GM04503 (cell line): ENCODE measurements around the gene SLC9C2.
"Not testable (repeated sequence)": the region's sequence is repeated elsewhere in the genome, so short reads cannot be mapped to it uniquely, and the experiment has no call there.

ENCODE experiments used
- DNase-seq: peaks from one replicate; pipeline ENCODE4 v3.0.0-alpha.2; 2012; ENCODE audit warnings: low read depth

SLC9C2 gene

GRCh38 chr1:173525926-173526325 is 76.9 kb downstream of the SLC9C2 start:
- no peak for DNase-seq

GRCh38 chr1:173523329-173523728 is 79.5 kb downstream of the SLC9C2 start:
- DNase-seq = no peak

DNA sequence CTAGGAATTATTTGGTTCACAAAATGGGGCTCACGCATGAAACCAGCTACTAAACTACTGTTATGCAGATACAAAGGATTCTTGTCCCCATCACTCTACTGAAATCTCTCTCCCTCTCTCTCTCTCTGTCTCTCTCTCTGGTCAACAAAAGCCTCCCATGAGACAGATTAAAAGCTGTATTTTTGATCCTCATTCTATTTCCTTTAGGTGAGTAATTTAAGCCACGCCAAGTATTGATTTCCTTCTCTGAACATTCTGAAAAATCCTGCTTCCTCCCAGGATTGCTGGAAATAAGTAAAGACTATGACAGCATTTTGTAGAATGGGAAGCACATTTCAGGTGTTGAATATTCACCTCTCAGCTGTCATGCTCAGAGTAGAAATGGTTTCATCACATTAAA is 82.1 kb downstream of the SLC9C2 start:
- no peak for DNase-seq

DNA sequence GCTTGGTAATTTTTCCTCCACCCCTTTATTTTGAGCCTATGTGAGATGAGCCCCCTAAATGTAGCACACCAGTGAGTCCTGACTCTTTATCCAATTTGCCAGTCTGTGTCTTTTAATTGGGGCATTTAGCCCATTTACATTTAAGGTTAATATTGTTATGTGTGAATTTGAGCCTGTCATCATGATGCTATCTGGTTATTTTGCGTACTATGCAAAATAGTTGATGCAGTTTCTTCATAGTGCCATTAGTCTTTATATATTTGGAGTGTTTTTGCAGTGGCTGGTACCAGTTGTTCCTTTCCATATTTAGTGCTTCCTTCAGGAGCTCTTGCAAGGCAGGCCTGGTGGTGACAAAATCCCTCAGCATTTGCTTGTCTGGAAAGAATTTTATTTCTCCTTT is 88.4 kb downstream of the SLC9C2 start:
- not testable (repeated sequence) for DNase-seq

DNA sequence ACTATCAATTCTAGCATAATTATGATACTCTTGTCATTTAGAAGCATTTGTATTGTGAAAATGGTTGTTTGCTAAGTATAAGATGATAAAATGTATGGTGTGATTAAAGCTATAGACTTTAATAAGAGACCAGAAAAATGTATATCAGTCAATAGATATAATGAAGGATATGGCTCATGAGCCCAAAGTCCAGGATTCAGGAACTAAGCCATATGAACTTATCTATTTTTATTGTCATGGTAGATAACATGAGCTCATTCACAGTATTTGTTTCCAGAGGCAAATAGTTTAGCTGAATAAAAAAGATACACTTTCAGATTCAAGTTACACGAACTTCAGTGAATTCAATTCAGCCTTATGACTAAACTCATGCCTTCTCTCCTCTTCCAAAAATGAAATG is 93.1 kb downstream of the SLC9C2 start:
- no peak for DNase-seq

- no peak for DNase-seq
Observed at GRCh38 chr1:173508541-173508940, 94.3 kb downstream of the SLC9C2 start.

DNA sequence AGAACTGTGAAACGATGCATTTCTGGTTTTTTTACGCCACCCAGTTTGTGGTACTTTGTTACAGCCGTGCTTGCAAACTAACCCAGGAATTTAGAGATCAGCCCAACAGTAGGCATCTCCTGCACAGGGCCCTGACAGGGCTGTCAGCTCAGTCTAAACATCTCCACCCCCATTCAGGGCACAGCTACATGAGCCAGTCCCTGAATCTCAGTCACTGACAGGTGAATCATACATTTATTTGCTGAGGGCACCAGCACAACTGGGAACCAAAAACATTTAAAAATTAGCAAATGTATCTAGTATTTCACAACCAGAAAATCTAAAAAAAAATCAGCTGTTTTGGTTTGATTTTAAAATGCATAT is 95.0 kb downstream of the SLC9C2 start:
- no peak for DNase-seq

DNA sequence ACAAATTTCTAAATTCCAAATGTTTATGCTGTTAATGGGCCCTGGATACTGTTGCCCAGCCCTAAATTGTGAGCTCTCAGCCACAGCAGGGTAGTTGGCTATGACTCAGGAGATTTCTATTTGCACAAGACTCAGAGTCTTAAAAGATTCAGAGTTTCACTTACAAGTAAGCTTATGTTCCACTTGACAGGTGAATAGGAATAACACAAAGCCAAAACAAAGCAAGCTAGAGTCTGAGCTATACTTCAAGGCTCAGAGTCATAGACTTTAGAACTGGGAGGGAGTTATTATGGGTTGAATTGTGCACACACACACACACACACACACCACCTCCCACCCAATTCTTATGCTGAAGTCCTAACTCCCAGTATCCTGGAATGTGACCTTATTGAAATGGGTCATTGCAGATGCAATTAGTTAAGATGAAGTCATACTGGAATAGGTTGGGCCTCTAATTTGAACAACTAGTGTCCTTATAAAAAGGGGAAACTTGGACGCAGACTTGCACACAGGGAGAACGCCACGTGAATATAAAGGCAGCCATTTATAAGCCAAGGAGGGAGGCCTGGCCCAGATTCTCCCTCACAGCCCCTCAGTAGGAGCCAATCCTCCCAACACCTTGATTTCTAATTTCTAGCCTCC is 95.5 kb downstream of the SLC9C2 start:
- DNase-seq = peak; percentile 46

DNA sequence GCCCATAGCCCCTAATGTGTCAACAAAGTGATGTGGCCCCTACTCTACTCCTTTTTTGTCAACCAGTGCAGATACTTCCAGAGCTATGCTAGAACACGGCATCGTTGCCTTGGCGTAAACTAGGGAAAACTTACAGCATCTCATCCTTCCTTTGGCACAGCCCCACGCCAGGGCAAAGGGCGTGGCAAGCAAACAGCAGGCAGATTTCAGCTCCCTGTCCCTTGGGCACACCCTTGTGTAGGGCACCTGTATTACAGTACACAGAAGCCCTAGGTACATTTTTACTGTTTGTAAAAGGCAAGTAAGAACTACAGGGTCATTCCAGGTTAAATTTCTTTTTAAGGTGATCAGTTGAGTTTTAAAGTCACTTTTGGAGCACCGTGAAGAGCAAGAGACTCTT is 96.4 kb downstream of the SLC9C2 start:
- DNase-seq = no peak

- DNase-seq = no peak
Observed at GRCh38 chr1:173505391-173505790, 97.5 kb downstream of the SLC9C2 start.

DNA sequence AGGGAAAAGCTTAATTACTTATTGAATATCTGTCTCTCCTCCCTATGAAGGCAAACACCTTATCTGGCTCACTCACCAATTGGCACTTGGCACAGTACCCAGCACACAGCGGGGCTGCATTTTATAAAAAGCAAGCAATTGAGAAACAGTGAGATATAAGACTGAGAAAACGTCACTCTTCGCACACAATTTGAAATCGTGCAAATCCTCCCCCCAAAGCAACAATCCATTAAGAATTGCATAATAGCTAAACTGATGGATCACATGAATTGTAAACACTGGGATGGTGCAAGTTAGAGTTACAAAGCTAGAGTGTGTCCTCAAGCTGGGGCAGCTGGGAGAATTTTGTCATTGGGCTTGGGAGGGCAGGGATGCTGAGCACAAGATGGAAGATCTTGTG is 98.6 kb downstream of the SLC9C2 start:
- DNase-seq = no peak

GRCh38 chr1:173503391-173503790 is 99.5 kb downstream of the SLC9C2 start:
- DNase-seq = no peak

- no peak for DNase-seq
Observed at GRCh38 chr1:173502104-173502503, 100.8 kb downstream of the SLC9C2 start.

- DNase-seq = no peak
Observed at GRCh38 chr1:173499729-173500128, 103.1 kb downstream of the SLC9C2 start.

DNA sequence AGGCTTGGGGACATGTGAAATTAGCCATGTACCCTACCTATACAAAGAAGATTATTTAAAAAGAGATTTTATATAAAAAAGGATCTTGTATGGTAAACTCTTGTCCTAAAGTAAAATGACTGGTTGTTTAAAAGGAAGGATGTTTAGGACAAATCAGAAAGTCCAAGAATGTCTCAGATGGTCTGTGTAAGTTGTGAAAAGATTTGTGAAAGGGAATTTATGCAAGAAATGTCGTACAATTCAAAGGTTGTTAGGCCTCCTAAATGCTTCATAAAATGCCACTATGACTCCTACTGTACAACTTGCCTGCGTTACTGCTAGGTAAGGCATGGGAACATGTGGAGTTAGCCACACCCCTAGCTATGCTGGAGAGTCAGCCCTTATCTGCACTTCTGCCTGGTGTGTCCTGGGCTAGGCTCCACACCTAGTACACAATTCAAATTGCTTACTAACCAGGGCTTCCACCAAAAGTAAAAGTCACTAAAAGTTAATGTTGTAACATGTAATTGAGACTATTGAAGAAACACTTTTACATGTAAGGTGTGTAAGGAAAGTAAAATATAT is 106.0 kb downstream of the SLC9C2 start:
- no peak for DNase-seq

DNA sequence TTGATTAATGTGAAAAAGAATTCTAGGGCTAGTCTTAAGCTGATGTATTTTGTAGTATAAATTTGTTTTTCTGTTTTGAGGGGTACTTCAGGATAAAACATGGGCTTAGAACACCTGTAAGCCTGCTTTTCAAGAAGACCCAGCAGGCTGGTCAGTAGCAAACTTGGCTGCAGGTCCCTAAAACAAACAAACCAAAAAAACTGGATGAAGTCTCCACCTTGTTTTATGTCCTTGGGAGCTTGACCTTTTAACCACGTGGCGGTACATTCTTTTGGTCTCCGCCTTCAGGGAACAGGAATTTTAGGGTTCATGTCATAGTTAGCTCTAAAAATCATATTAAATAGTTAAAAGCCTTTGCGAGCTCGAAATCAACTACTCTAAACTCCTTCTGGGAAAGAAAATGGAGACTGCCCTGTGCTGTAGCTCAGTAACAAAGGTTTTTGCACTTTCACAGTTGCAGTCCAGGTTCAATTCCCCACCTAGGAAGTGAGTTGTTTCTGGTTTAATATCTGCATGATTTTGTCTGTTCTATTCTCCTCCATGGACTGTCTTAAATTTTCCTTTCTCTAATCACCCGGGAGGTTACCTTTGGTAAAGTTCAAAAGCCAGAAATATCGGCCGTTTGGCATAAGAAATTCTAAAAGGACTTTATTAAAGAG is 107.1 kb downstream of the SLC9C2 start:
- no peak for DNase-seq

DNA sequence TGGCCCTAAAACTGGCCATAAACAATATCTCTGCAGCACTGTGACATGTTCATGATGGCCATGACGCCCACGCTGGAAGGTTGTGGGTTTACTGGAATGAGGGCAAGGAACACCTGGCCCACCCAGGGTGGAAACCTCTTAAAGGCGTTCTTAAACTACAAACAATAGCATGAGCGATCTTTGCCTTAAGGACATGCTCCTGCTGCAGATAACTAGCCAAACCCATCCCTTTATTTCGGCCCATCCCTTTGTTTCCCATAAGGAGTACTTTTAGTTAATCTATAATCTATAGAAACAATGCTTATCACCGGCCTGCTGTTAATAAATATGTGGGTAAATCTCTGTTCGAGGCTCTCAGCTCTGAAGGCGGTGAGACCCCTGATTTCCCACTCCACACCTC is 109.7 kb downstream of the SLC9C2 start:
- not testable (repeated sequence) for DNase-seq

- no peak for DNase-seq
Observed at GRCh38 chr1:173491508-173491907, 111.4 kb downstream of the SLC9C2 start.

DNA sequence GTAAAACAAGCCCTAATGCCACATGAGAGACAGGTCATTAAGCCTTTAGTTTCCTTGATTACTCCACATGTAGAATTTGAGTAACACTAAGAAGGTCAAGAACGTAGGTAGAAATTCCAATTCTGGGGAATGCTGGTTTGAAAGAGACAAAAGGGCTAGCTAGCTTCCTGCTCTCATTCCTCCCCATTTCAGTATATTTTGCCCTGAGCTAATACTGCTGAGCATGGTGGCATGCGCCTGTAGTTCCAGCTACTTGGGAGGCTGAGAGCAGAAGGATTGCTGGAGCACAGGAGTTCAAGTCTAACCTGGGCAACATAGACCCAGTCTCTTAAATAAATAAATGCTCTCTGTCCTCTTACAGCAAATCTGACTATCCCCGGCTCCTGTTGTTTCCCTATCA is 112.9 kb downstream of the SLC9C2 start:
- DNase-seq = no peak

- DNase-seq = no peak
Observed at GRCh38 chr1:173489149-173489600, 113.7 kb downstream of the SLC9C2 start.

- no peak for DNase-seq
Observed at GRCh38 chr1:173488001-173488400, 114.9 kb downstream of the SLC9C2 start.

DNA sequence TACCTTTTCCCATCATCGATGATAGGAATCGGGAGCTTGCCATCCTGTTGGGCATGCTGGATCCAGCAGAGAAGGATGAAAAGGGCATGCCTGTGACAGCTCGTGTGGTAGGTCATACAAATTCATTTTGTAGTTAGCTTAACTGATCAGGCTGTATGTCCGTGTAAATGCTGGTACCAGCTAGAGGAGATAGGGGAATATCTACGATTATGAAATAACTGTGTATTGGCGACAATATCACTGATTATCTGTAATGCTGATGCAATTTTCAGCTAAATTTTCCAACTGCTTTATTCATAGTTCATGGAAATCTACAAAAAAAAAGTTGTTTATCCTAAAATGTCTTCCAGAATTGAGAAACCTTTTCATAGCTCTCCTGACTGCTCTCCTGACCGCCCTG is 117.5 kb downstream of the SLC9C2 start:
- DNase-seq = no peak

DNA sequence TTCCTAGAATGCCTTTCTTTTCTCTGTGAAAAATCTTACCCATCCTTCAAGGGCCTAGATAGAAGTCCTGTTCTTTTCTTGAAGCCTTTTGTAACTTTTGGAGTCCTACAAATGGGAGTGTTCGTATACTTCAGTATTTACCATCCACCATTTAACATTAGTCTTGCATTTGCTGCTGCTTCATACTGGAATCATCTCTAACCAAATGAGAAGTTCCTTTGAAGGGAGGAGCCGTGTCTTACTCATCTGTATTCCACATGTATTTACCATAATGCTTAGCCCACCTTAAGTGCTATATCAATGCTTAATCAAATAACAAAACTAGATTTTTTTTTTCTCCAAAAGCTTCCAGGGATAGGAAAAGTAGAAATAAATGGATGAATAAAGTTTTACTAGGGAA is 118.6 kb downstream of the SLC9C2 start:
- DNase-seq = no peak

DNA sequence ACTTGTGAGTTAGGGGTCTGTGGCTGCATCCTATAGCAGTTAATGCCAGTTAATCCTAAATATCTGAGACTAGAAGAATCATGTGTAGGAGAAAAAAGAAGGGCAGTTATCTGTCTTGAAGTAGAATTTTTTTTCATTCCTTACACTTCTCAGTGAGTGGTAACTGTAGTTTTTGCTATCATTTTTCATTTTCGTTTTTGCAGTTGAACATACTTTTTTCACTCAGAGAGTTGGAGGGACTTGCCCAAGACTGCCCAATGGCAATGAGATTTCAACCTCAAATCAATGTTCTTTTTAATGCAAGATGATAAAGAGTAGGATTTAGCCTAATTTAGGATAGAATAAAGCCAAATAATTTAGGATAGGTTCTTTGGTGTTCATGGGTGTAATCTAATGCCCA is 120.2 kb downstream of the SLC9C2 start:
- no peak for DNase-seq
